HepG2 (cell line): ENCODE data around the gene TMEM232. TPM values are rescaled to one million over a fixed set of nuclear protein-coding genes. Genes with fewer than 3 reads are reported as not detected.

ENCODE experiments used
- GATA4 ChIP-seq: sonication (generic); IDR thresholded peaks from 2 replicates; pipeline ENCODE4 v1.6.1; 2016; ENCODE audit warnings: antibody characterized with exemption, low read depth, borderline replicate concordance
- JARID2 ChIP-seq: sonication (generic); formaldehyde crosslinking; IDR thresholded peaks from 2 replicates; pipeline ENCODE4 v1.8.1; 2023; ENCODE audit warnings: missing genetic modification reagents, inconsistent platforms; ENCODE audit not compliant: insufficient replicate concordance
- MYC ChIP-seq: sonication (generic); formaldehyde crosslinking; IDR thresholded peaks from 2 replicates; pipeline ENCODE4 v1.9.0; 2021; ENCODE audit warnings: missing genetic modification reagents, borderline replicate concordance
- MYPOP ChIP-seq: sonication (generic); formaldehyde crosslinking; IDR thresholded peaks from 2 replicates; pipeline ENCODE4 v1.8.1; 2023; ENCODE audit warnings: mild to moderate bottlenecking, moderate library complexity, missing genetic modification reagents
- NFYC ChIP-seq: IDR thresholded peaks from 2 replicates; pipeline ENCODE4 v1.6.1; 2016; ENCODE audit warnings: missing genetic modification reagents, missing compliant biosample characterization
- SRY ChIP-seq: sonication (generic); formaldehyde crosslinking; IDR thresholded peaks from 2 replicates; pipeline ENCODE4 v1.8.0; 2022; ENCODE audit warnings: mild to moderate bottlenecking, missing genetic modification reagents
- THAP7 ChIP-seq: sonication (generic); formaldehyde crosslinking; IDR thresholded peaks from 2 replicates; pipeline ENCODE4 v1.8.1; 2023; ENCODE audit warnings: mild to moderate bottlenecking, missing genetic modification reagents
- ZBTB4 ChIP-seq: sonication (generic); formaldehyde crosslinking; IDR thresholded peaks from 2 replicates; pipeline ENCODE4 v1.4.0; 2020; ENCODE audit warnings: missing genetic modification reagents, mild to moderate bottlenecking, borderline replicate concordance
- ZNF160 ChIP-seq: sonication (generic); formaldehyde crosslinking; IDR thresholded peaks from 2 replicates; pipeline ENCODE4 v1.8.0; 2022; ENCODE audit warnings: mild to moderate bottlenecking, inconsistent platforms, missing genetic modification reagents
- ZNF225 ChIP-seq: sonication (generic); formaldehyde crosslinking; IDR thresholded peaks from 2 replicates; pipeline ENCODE4 v1.4.0; 2020; ENCODE audit warnings: mild to moderate bottlenecking, missing genetic modification reagents
- ZNF280D ChIP-seq: sonication (generic); formaldehyde crosslinking; IDR thresholded peaks from 2 replicates; pipeline ENCODE4 v1.5.1; 2020; ENCODE audit warnings: mild to moderate bottlenecking, missing genetic modification reagents
- ZNF350 ChIP-seq: sonication (generic); formaldehyde crosslinking; IDR thresholded peaks from 2 replicates; pipeline ENCODE4 v1.4.0; 2020; ENCODE audit warnings: mild to moderate bottlenecking, low read depth, missing genetic modification reagents, borderline replicate concordance
- ZNF44 ChIP-seq: sonication (generic); formaldehyde crosslinking; IDR thresholded peaks from 2 replicates; pipeline ENCODE4 v1.5.1; 2020; ENCODE audit warnings: mild to moderate bottlenecking, missing genetic modification reagents
- ZNF558 ChIP-seq: sonication (generic); formaldehyde crosslinking; IDR thresholded peaks from 2 replicates; pipeline ENCODE4 v1.9.0; 2022; ENCODE audit warnings: mild to moderate bottlenecking, missing genetic modification reagents, borderline replicate concordance
- ZNF704 ChIP-seq: sonication (generic); formaldehyde crosslinking; IDR thresholded peaks from 2 replicates; pipeline ENCODE4 v1.8.1; 2023; ENCODE audit warnings: mild to moderate bottlenecking, inconsistent platforms, moderate library complexity, missing genetic modification reagents, borderline replicate concordance
- ZNF775 ChIP-seq: sonication (generic); formaldehyde crosslinking; IDR thresholded peaks from 2 replicates; pipeline ENCODE4 v1.4.0; 2020; ENCODE audit warnings: missing genetic modification reagents, mild to moderate bottlenecking, moderate library complexity, borderline replicate concordance
- ZNF790 ChIP-seq: sonication (generic); formaldehyde crosslinking; IDR thresholded peaks from 2 replicates; pipeline ENCODE4 v1.8.0; 2022; ENCODE audit warnings: missing genetic modification reagents, mild to moderate bottlenecking, borderline replicate concordance
- polyA plus RNA-seq, 8 experiments: library from polyadenylated mRNA; depleted of rRNA in 3 of 8; stranded (reverse) in 7 of 8; unstranded in 1 of 8; fragments of >200 nt; fragmentation: Illumina TruSeq in 4 of 8; extraction: Trizol in 4 of 8; gene quantifications; 2 replicates each; pipeline versions ENCODE4 v1.2.1 to v1.2.3, GENCODE V29; 2011 to 2016; ENCODE audit warnings: low read depth in 4 of 8, missing spikeins in 1 of 8, mixed read lengths in 1 of 8; ENCODE audit not compliant: insufficient read depth in 1 of 8
- total RNA-seq, 5 experiments: library from RNA; depleted of rRNA; stranded (reverse); fragments of >200 nt; fragmentation: Illumina TruSeq; extraction: Trizol; gene quantifications; 2 replicates each; pipeline ENCODE4 v1.2.3, GENCODE V29; 2016; ENCODE audit warnings: low read depth in 1 of 5

TMEM232 gene
- total and polyA plus RNA-seq, 2 of the 13 experiments (the other 11 are each of a cell fraction or from before 2014, with no cell fraction given), result 0.29 to 0.71 TPM

GRCh38 chr5:110738812-110739651, 12.6 kb upstream of the TMEM232 start, which contains the start of gene SLC25A46 (continued):
- TF ChIP-seq ZNF280D (CRISPR knock-in tag), result peak; percentile 72; the same call in 1 of the 2 replicates
- TF ChIP-seq MYPOP, result peak; percentile 64; the same call in 1 of the 2 replicates
- no peak for TF ChIP-seq ZBTB4
- TF ChIP-seq MYC (CRISPR knock-in tag), result peak; percentile 76; the same call in 1 of the 2 replicates
- TF ChIP-seq ZNF704 (CRISPR knock-in tag), result peak; percentile 60; the same call in 1 of the 2 replicates
- peak; percentile 75; the same call in 1 of the 2 replicates for TF ChIP-seq ZNF225 (CRISPR knock-in tag)
- peak; percentile 36 for TF ChIP-seq NFYC (CRISPR knock-in tag)
- no peak for TF ChIP-seq ZNF44 (CRISPR knock-in tag)
- TF ChIP-seq ZNF558 (CRISPR knock-in tag), result peak; percentile 87; the same call in 1 of the 2 replicates
- no peak for TF ChIP-seq JARID2
- peak; percentile 86; the same call in 1 of the 2 replicates for TF ChIP-seq THAP7 (CRISPR knock-in tag)
- peak; percentile 51; the same call in 1 of the 2 replicates for TF ChIP-seq ZNF160 (CRISPR knock-in tag)
- peak; percentile 67; the same call in 1 of the 2 replicates for TF ChIP-seq ZNF350 (CRISPR knock-in tag)
- TF ChIP-seq ZNF775 (CRISPR knock-in tag), result no peak
- peak; percentile 85; the same call in 1 of the 2 replicates for TF ChIP-seq SRY (CRISPR knock-in tag)
- 0 out of 2 replicates have a peak, but pooled peaks have one; percentile 47 for TF ChIP-seq ZNF790 (CRISPR knock-in tag)
- 0 out of 2 replicates have a peak, but pooled peaks have one; percentile 58 for TF ChIP-seq GATA4
